Umbilical cord (tissue), 2 donors: ENCODE results near the gene WNT2. TPM values are rescaled to one million over a fixed set of nuclear protein-coding genes. Genes with fewer than 3 reads are reported as not detected.
"Not testable (repeated sequence)": the region's sequence is repeated elsewhere in the genome, so short reads cannot be mapped to it uniquely, and the experiment has no call there.

Source experiments
- DNase-seq: peaks from one replicate; pipeline ENCODE4 v3.0.0-alpha.2; 2015; ENCODE audit warnings: low spot score
- total RNA-seq: library from RNA; depleted of rRNA; stranded (reverse); fragments of >200 nt; gene quantifications from one replicate; pipeline ENCODE4 v1.2.3, GENCODE V29; 2014; ENCODE audit warnings: low replicate concordance; ENCODE audit not compliant: insufficient read depth

WNT2 gene
- total RNA-seq, 1 donor from 2014 or later = 23.6 TPM

GRCh38 chr7:117308891-117309290, 14.0 kb downstream of the WNT2 start:
- no peak for DNase-seq

- no peak for DNase-seq
Measured at GRCh38 chr7:117302396-117302795, 20.5 kb downstream of the WNT2 start.

- DNase-seq = not testable (repeated sequence)
Measured at GRCh38 chr7:117300506-117300905, 22.4 kb downstream of the WNT2 start.

GRCh38 chr7:117297606-117298005, 25.3 kb downstream of the WNT2 start:
- no peak for DNase-seq

- peak; percentile 32 for DNase-seq
Measured at GRCh38 chr7:117296066-117296465, 26.8 kb downstream of the WNT2 start.

GRCh38 chr7:117285826-117286225, 37.0 kb downstream of the WNT2 start:
- DNase-seq = no peak

- no peak for DNase-seq
Measured at GRCh38 chr7:117284692-117285091, 38.2 kb downstream of the WNT2 start.

- DNase-seq = no peak
Measured at GRCh38 chr7:117283779-117284178, 39.1 kb downstream of the WNT2 start.

- DNase-seq = no peak
Measured at GRCh38 chr7:117283371-117283770, 39.5 kb downstream of the WNT2 start.

GRCh38 chr7:117282239-117282812, 40.5 kb downstream of the WNT2 start:
- DNase-seq = no peak

GRCh38 chr7:117281562-117281961, 41.3 kb downstream of the WNT2 start:
- no peak for DNase-seq

GRCh38 chr7:117279931-117280557, 42.8 kb downstream of the WNT2 start:
- no peak for DNase-seq

GRCh38 chr7:117279203-117279602, 43.7 kb downstream of the WNT2 start:
- DNase-seq = no peak

GRCh38 chr7:117278040-117278439, 44.8 kb downstream of the WNT2 start:
- no peak for DNase-seq

- no peak for DNase-seq
Measured at GRCh38 chr7:117277576-117277975, 45.3 kb downstream of the WNT2 start.

- no peak for DNase-seq
Measured at GRCh38 chr7:117274951-117275350, 47.9 kb downstream of the WNT2 start.

GRCh38 chr7:117273814-117274225, 49.0 kb downstream of the WNT2 start:
- peak; percentile 74 for DNase-seq

- DNase-seq = no peak
Measured at GRCh38 chr7:117273325-117273724, 49.5 kb downstream of the WNT2 start.

- DNase-seq = no peak
Measured at GRCh38 chr7:117272017-117272759, 50.7 kb downstream of the WNT2 start.

- no peak for DNase-seq
Measured at GRCh38 chr7:117271566-117271965, 51.3 kb downstream of the WNT2 start.

GRCh38 chr7:117270371-117270770, 52.5 kb downstream of the WNT2 start:
- no peak for DNase-seq

- DNase-seq = peak; percentile 37
Measured at GRCh38 chr7:117269886-117270285, 53.0 kb downstream of the WNT2 start.

GRCh38 chr7:117269417-117269816, 53.4 kb downstream of the WNT2 start:
- peak; percentile 44 for DNase-seq
